B cell (primary cell): Measurements from ENCODE around the gene PHETA2. TPM values are rescaled to one million over a fixed set of nuclear protein-coding genes. Genes with fewer than 3 reads are reported as not detected.

Experiments
- ATAC-seq: fragments of 200-7000 bp; cut with Tn5 transposase; one replicate; pipeline ENCODE4 v1.10.0; 2021; ENCODE audit warnings: low read depth, mild to moderate bottlenecking, moderate number of reproducible peaks, moderate library complexity
- CTCF ChIA-PET: fragments of 350-600 bp; sonication (Branson Sonifier 250); formaldehyde crosslinking; loops from one replicate; lab custom pipeline; 2021; ENCODE audit warnings: antibody characterized with exemption, inconsistent platforms; lab: Charles Lee
- POLR2A ChIA-PET: fragments of 350-600 bp; sonication (Branson Sonifier 250); formaldehyde crosslinking; loops from one replicate; lab custom pipeline; 2021; ENCODE audit warnings: antibody characterized with exemption; lab: Charles Lee
- DNase-seq: peaks from one replicate; pipeline ENCODE4 v3.0.0; 2013
- H2AFZ ChIP-seq: 2 replicates; pipeline ENCODE4 v1.6.1; 2012; ENCODE audit warnings: mild to moderate bottlenecking, low read depth, low read length; ENCODE audit not compliant: insufficient read depth, poor library complexity, severe bottlenecking
- H3K27ac ChIP-seq, 2 donors: 1 replicate in 1 of 2; 2 replicates in 1 of 2; pipeline ENCODE4 v1.5.1; 2012 to 2013; ENCODE audit warnings: low read length in 2 of 2, mild to moderate bottlenecking in 2 of 2, moderate library complexity in 1 of 2
- H3K27me3 ChIP-seq, 4 experiments: fragments of 200-600 bp in 1 of 4; sonication (generic) in 1 of 4; replicated peaks in 1 of 4; 1 replicate in 2 of 4; 2 replicates in 2 of 4; pipeline versions ENCODE4 v1.6.1 to v1.7.0; 2013 to 2016; ENCODE audit warnings: low read length in 3 of 4, mild to moderate bottlenecking in 2 of 4, mixed read lengths in 1 of 4, moderate library complexity in 1 of 4; ENCODE audit not compliant: insufficient read depth in 4 of 4, control insufficient read depth in 3 of 4; ENCODE audit errors: control extremely low read depth in 1 of 4
- H3K36me3 ChIP-seq, 2 experiments: replicated peaks in 1 of 2; 1 replicate in 1 of 2; 2 replicates in 1 of 2; pipeline versions ENCODE4 v1.6.1 to v1.7.1; 2013; ENCODE audit warnings: low read length in 1 of 2; ENCODE audit not compliant: insufficient read depth in 2 of 2, control insufficient read depth in 1 of 2; ENCODE audit errors: control extremely low read depth in 1 of 2, extremely low read depth in 1 of 2
- H3K4me1 ChIP-seq, 2 donors: fragments of 200-600 bp in 1 of 2; sonication (generic) in 1 of 2; 1 replicate in 1 of 2; 2 replicates in 1 of 2; pipeline versions ENCODE4 v1.5.1 to v1.6.1; 2013 to 2017; ENCODE audit warnings: low read length in 2 of 2; ENCODE audit not compliant: control insufficient read depth in 2 of 2, insufficient read depth in 2 of 2
- H3K4me2 ChIP-seq: replicated peaks from 2 replicates; pipeline ENCODE3; 2012; ENCODE audit warnings: mild to moderate bottlenecking, low read depth, low read length; ENCODE audit not compliant: poor library complexity, severe bottlenecking
- H3K4me3 ChIP-seq, 5 experiments: fragments of 200-600 bp in 1 of 5; sonication (generic) in 1 of 5; 1 replicate in 3 of 5; 2 replicates in 2 of 5; pipeline versions ENCODE4 v1.5.1 to v1.7.0; 2011 to 2016; ENCODE audit warnings: low read length in 4 of 5, mild to moderate bottlenecking in 4 of 5, low read depth in 2 of 5, control low read depth in 1 of 5, moderate library complexity in 1 of 5; ENCODE audit not compliant: insufficient read depth in 1 of 5; ENCODE audit errors: control extremely low read depth in 1 of 5, extremely low read depth in 1 of 5
- H3K79me2 ChIP-seq: fragments of 200-600 bp; sonication (generic); one replicate; pipeline ENCODE4 v1.6.0; 2016; ENCODE audit warnings: low read length; ENCODE audit not compliant: control insufficient read depth, insufficient read depth
- H3K9ac ChIP-seq: fragments of 200-600 bp; sonication (generic); 2 replicates; pipeline ENCODE4 v1.6.1; 2017; ENCODE audit warnings: mild to moderate bottlenecking, low read length, moderate library complexity
- H3K9me3 ChIP-seq, 3 donors: one replicate each; pipeline versions ENCODE4 v1.6.1 to v1.7.1; 2013; ENCODE audit warnings: low read length in 2 of 3; ENCODE audit not compliant: control insufficient read depth in 2 of 3, insufficient read depth in 1 of 3; ENCODE audit errors: control extremely low read depth in 1 of 3
- H4K20me1 ChIP-seq: 2 replicates; pipeline ENCODE4 v1.6.0; 2012; ENCODE audit warnings: mild to moderate bottlenecking, low read length; ENCODE audit not compliant: insufficient read depth, control insufficient read depth, poor library complexity, severe bottlenecking
- H3K27ac Mint-ChIP-seq: one replicate; pipeline ENCODE4 v1.8.0; 2021; ENCODE audit warnings: mixed read lengths
- H3K27me3 Mint-ChIP-seq: one replicate; pipeline ENCODE4 v1.8.0; 2021; ENCODE audit warnings: mixed read lengths
- H3K4me1 Mint-ChIP-seq: one replicate; pipeline ENCODE4 v1.8.0; 2021; ENCODE audit warnings: mixed read lengths
- H3K4me3 Mint-ChIP-seq: one replicate; pipeline ENCODE4 v1.8.0; 2021; ENCODE audit warnings: mixed read lengths
- H3K9me3 Mint-ChIP-seq: one replicate; pipeline ENCODE4 v1.8.0; 2022; ENCODE audit warnings: mixed read lengths; ENCODE audit not compliant: insufficient read depth
- CTCF ChIP-seq: fragments of 200-600 bp; IDR thresholded peaks from one replicate; pipeline ENCODE4 v1.8.0; 2022; ENCODE audit warnings: antibody characterized with exemption, mild to moderate bottlenecking
- EZH2 ChIP-seq: IDR thresholded peaks from 2 replicates; pipeline ENCODE4 v1.6.1; 2012; ENCODE audit warnings: borderline replicate concordance, low read depth, mild to moderate bottlenecking, moderate library complexity, low read length; ENCODE audit not compliant: insufficient read depth, poor library complexity, severe bottlenecking
- WGBS: methylation state at CpG from one replicate; pipeline ENCODE4 v1.1.5; 2013; ENCODE audit warnings: missing lambda C conversion rate; ENCODE audit not compliant: insufficient coverage; 5-methylcytosine and 5-hydroxymethylcytosine counted together
- intact Hi-C: fragments of 100-400 bp; cut with micrococcal nuclease; formaldehyde crosslinking; loops from one replicate; pipeline ENCODE4 v1.10.0; 2022
- polyA plus RNA-seq: library from polyadenylated mRNA; depleted of rRNA; stranded (reverse); fragments of >200 nt; gene quantifications from 2 replicates; pipeline ENCODE4 v1.2.3, GENCODE V29; 2012
- total RNA-seq, 2 donors: library from RNA; stranded (reverse); fragments of 120-200 nt in 1 of 2; gene quantifications; 1 replicate in 1 of 2; 2 replicates in 1 of 2; pipeline versions ENCODE4 v1.2.3 to v1.2.4, GENCODE V29; 2013 to 2022

PHETA2 gene
- total and polyA plus RNA-seq, 2 donors (not counting 1 experiment from before 2014, with no cell fraction given): 1.1 to 3.8 TPM

- H3K27ac Mint-ChIP-seq: no peak overlapping the region
- Histone ChIP-seq H4K20me1 (no peaks in the 10 kb centered on the region), H3K4me1 (peaks cover 8% of the 10 kb centered on the region in 2 donors), H3K27me3 (no peaks in the 10 kb centered on the region), H3K4me3 (no peak overlapping the region), H3K9ac (no peak overlapping the region), H3K36me3 (peaks cover 0 to 25% of the 10 kb centered on the region in 2 experiments), H3K27ac (no peak overlapping the region), H2AFZ (no peak overlapping the region), H3K79me2 (no peaks in the 10 kb centered on the region), H3K4me2 (no peak overlapping the region), H3K9me3 (peaks cover 0 to 3% (median 0%) of the 10 kb centered on the region in 3 donors)
- no peaks in the 10 kb centered on the region for H3K9me3 Mint-ChIP-seq
- intact Hi-C loops: no loop called here
- no peak for TF ChIP-seq EZH2
- TF ChIP-seq CTCF: no peak
- ChIA-PET CTCF (no interaction called here), POLR2A (interaction anchor here (0.6 kb wide), 1 partner anchor 1343 kb away, joined by 3 read pairs; no protein-coding TSS in a partner anchor)
- ATAC-seq (no peak), DNase-seq (no peak)
- peaks cover 14% of the 10 kb centered on the region for H3K4me1 Mint-ChIP-seq
- WGBS: 96% methylated on average over 12 of the region's 13 CpGs
- no peak overlapping the region for H3K4me3 Mint-ChIP-seq
- no peaks in the 10 kb centered on the region for H3K27me3 Mint-ChIP-seq
Measured at GRCh38 chr22:42065438-42066125, 8.5 kb upstream of the PHETA2 start.

GRCh38 chr22:42066126-42066761, 7.8 kb upstream of the PHETA2 start:
- Mint-ChIP-seq H3K9me3 (no peaks in the 10 kb centered on the region), H3K4me3 (no peak overlapping the region), H3K4me1 (peaks cover 20% of the 10 kb centered on the region), H3K27ac (no peak overlapping the region), H3K27me3 (no peaks in the 10 kb centered on the region)
- no peak for DNase-seq
- no peak overlapping the region for H3K4me3 ChIP-seq
- H3K9me3 ChIP-seq: no peaks in the 10 kb centered on the region
- CTCF ChIA-PET: no interaction called here
- ATAC-seq: no peak
- 100% methylated on average over 4 of the region's 7 CpGs for WGBS
- H3K9ac ChIP-seq: no peak overlapping the region
- peaks cover 0 to 22% of the 10 kb centered on the region in 2 experiments for H3K36me3 ChIP-seq
- H3K4me2 ChIP-seq: no peak overlapping the region
- H3K27me3 ChIP-seq: no peaks in the 10 kb centered on the region
- intact Hi-C loops: no loop called here
- H3K4me1 ChIP-seq: peaks cover 10 to 13% of the 10 kb centered on the region in 2 donors
- no peaks in the 10 kb centered on the region for H3K79me2 ChIP-seq
- TF ChIP-seq EZH2: no peak
- TF ChIP-seq CTCF: no peak
- no peaks in the 10 kb centered on the region for H4K20me1 ChIP-seq
- H3K27ac ChIP-seq: no peak overlapping the region
- H2AFZ ChIP-seq: no peak overlapping the region
- POLR2A ChIA-PET: no interaction called here
